ENCODE measurements around the gene DENND1A. TPM values are rescaled to one million over a fixed set of nuclear protein-coding genes. Genes with fewer than 3 reads are reported as not detected.
A peak's percentile ranks its signal among the peaks of the same experiment; 100 is the strongest.

The DENND1A gene
- total RNA-seq, 2 donors from 2014 or later, result 12.6 to 22.7 TPM

DNA sequence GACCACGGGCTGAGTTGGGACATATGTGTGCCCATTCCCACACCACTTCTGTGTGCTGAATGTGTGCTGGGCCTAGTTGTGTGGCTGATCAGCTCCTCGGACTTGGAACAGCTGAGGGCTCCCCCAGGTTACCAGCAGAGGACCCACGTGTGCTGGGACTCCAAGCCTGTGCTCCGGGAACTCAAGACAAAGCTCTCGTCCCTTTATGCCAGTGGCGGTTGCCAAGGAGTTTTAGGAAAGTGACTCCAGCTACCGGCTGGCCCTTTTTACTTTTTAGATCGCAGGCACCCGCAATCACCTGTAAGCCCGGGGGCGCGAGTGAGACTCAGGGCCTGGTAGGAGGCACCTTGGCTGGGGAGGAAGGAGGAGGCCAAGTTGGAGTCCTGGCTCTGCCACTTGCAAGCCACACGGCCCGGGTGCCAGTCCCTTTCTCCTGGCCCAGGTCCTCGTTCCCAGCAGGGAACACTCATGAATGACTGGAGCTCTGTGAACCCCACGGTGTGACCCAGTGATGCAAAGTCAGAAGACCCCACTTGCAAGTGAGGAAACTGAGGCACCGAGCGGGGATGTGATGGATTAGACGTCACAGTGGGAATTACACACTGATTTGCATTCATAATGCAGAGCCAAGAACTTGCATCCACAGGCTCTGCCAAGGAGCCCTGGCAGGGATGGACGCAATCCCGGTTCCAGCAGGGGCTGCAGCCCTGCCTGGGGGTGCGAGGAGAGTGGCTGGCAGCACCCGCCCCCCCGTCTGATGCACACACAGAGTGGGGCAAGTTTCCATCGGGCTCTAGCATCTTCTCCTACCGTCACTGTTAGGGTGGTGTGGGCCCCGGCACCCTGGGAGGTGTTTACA lies 547.0 kb downstream of the DENND1A start:
- DNase-seq (ENCODE audit: low spot score in 2 of 2), result no peak
- no peak for ATAC-seq
- Mint-ChIP-seq H3K9me3 (no peaks in the 10 kb centered on the region), H3K36me3 (no peaks in the 10 kb centered on the region), H3K27ac (no peak overlapping the region)

DNA sequence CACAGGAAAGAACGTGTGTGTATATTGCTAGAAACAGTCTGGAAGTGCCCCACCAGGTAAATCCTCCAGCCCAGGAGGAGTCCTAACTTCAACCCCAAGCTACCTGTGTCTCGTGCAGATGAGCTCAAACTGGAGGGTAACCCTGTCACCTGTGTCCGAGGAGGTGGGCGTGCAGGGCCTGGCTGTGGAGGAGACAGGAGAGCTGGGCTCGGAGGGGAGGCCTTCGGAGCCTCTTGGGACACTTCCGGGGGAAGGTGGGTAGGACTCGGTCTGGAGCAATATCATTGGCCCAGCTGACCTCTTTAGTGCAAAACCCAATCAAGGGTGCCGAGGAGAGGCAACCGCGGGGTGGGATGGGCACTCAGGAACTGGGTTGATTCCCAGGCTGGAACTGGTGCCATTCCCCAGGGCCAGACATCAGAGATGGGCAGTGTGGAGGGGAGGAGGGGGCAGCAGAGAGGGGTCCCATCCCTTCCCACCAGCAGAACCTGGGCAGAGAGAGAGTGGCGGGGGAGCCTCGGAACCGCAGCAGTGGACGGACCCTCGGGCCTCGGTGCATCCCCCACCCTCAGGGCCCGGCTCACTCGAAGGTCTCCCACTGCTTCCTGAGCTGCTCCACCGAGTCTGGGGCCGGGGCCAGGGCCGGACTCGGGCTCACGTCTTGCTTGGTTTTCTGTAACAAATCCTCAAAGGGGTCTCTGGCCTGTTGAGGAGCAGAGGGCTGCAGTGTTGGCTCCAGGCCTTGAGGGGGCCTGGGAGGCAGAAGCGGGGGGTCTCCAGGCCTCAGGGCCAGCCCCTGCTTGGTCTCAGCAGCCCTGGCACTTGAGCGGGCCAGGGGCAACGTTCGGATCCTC lies 548.8 kb downstream of the DENND1A start:
- H3K9me3 Mint-ChIP-seq, result no peaks in the 10 kb centered on the region
- no peak for ATAC-seq

DNA sequence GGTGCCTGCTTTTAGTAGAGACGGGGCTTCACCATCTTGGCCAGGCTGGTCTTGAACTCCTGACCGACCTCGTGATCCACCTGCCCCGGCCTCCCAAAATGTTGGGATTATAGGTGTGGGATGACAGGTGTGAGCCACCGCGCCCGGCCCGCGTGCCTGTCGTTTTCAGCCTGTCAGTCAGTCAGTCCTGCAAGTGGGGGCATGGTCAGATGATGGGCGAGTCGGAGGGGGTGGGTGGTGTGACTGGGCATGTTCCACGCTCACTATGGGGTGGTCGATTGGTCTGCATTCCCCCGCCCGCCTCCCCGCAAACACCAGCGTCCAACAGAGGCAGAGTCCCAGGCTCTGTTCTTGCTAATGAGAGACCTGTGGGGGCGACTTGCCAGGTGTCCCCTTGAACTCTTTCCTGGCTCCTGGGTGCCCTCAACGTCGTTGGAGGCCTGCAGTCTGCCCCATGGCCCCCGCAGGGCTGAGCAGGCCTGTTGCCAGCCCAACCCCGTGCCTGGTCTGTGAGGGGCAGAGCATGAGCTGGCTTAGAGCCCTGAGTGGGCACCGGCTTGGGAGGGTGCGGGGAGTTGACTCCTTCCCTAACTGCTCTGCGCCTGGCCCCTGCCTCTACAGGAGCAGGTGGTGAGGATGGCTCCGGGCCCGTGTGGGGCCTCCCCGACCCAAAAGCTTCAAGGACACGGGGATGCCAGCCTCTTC lies 550.8 kb downstream of the DENND1A start:
- DNase-seq (ENCODE audit: low spot score in 2 of 2) (no peak), ATAC-seq (no peak)
- H3K27ac Mint-ChIP-seq, result no peak overlapping the region
- H3K9me3 Mint-ChIP-seq, result no peaks in the 10 kb centered on the region
- H3K36me3 Mint-ChIP-seq, result no peaks in the 10 kb centered on the region

More for the DNA sequence above, 548.8 kb downstream of the DENND1A start:
- H3K36me3 Mint-ChIP-seq, result no peaks in the 10 kb centered on the region
- no peak for DNase-seq (ENCODE audit: low spot score in 2 of 2)
- H3K27ac Mint-ChIP-seq, result no peak overlapping the region

DNA sequence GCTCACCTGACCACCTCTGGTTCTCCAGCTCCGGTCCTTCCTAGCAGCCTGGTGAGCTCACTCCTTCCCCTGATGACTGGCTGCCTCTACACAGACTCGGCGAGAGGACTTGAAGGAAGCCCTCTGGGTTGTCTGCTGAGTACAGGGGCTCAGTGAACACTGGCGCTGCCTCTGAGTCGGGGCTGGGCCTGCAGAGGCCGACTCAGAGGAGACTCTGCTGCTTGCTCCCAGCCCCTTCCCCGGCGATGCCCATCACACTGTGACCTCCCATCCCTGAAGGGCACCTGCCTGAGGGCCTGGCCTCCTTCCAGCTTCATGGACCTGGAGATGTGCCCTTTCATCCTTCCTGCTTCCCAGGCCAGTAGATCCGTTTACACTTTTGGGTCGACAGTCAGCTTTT lies 551.9 kb downstream of the DENND1A start:
- no peak overlapping the region for H3K27ac Mint-ChIP-seq
- ATAC-seq (no peak), DNase-seq (ENCODE audit: low spot score in 2 of 2) (no peak)
- H3K36me3 Mint-ChIP-seq, result no peaks in the 10 kb centered on the region
- no peaks in the 10 kb centered on the region for H3K9me3 Mint-ChIP-seq

DNA sequence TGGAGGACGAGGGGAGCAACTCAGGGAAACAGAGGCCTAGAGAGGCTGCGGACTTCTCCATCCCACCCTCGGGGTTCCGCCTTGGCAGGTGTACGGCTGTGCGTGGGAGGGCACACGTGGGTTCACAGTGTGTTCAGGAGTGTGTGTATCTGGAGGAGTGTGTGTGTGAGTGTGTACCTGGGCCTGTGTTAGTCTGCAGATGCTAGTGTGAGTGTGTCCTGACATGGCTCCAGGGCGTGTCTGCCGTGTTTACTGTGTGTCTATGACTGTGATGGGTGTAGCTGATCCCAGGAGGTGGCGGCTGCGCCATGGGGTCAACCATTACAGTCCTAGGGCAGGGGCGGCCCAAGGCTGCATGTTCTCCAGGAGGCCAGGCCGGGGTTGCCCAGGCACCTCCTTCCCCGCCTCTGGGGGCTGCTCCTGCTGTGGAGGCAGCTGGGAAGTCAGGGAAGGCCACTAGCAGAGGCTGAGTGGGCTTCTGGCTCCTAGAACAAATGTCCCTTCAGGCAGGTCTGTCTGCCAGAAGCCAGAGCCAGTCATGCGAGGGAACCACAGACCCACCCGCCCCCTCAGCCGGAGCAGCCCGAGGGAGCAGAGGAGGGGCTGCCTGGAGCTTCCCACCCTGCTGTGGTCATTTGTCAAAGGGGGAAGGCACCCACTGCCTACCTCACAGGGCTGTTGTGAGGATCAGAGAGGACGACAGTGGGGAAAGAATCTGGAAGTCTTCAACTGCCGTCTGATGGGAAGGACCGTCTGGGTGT lies 552.5 kb downstream of the DENND1A start:
- Mint-ChIP-seq H3K36me3 (no peaks in the 10 kb centered on the region), H3K9me3 (no peaks in the 10 kb centered on the region), H3K27ac (peak overlapping the region in 1 of 2 donors; percentile 14)
- DNase-seq (ENCODE audit: low spot score in 2 of 2) (no peak), ATAC-seq (no peak)

DNA sequence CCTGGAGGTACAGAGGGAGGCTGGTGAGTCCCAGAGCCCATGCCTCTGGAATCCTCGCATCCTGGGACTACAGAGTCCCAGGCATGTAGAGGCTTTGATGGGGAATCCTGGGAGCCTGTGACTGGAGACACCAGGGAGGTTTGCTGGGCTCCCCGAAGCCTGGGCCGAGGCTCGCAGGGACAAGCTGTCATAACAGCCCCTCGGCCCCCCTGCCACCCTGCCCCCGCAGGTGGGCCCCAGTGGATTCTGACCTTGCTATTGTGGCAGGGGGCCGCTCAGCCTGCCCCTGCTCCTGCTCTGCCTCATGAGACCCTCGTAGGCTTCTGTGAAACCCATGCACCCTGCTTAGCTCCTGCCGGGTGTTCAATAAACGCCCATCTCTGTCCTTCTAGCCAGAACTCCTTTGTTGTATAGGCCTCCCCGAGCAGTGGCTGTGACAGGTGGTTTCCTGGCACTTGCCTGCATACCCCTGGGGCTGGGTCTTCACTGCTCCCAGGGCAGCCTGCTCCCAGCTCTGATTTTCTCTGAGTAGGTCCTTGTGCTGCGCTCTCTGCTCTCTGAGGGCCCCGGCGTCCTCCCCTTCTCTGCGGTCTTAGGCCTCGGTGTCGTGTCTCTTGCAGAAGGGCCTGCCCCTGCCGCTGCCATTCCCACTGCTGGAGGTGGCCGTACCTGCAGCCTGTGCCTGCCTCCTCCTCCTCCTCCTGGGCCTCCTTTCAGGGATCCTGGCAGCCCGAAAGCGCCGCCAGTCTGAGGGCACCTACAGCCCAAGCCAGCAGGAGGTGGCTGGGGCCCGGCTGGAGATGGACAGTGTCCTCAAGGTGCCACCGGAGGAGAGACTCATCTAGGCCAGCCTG lies 553.5 kb downstream of the DENND1A start:
- H3K36me3 Mint-ChIP-seq, result no peaks in the 10 kb centered on the region

DNA sequence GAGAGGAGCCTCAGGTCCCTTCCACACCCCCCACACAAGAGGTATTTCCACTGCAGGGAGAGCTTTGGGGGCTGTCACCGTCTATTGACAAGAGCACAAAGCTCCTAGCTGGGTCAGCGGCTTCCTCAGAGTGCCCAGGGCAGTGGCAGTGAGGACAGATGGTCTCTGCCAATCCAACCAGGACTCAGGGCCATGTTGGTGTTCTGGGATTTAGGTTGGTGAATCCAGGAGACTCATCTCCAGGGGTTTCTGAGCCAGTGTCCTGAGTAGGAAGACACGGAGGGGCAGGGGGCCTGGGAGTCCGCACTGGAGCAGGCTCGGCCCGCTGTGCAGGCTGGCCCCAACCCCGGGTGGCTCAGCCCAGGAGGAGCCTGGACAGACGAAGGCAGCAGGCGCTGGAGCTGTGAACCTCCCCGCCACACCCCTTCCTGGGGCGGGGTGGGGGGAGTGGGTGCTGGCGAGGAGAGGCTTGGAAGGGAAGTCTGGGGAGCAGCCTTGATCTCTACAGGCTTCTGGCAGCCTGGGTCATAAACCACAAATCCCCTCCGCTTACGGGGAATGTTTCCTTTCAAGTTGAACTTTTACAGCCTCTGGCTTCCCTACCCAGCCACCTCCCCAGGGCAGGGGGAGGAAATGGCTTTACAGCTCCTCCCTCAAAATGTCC lies 554.3 kb downstream of the DENND1A start:
- ATAC-seq (no peak), DNase-seq (ENCODE audit: low spot score in 2 of 2) (no peak)
- no peaks in the 10 kb centered on the region for H3K9me3 Mint-ChIP-seq
- no peaks in the 10 kb centered on the region for H3K36me3 Mint-ChIP-seq
- no peak overlapping the region for H3K27ac Mint-ChIP-seq

More for the DNA sequence above, 553.5 kb downstream of the DENND1A start:
- Mint-ChIP-seq H3K9me3 (no peaks in the 10 kb centered on the region), H3K27ac (peak overlapping the region in 1 of 2 donors; percentile 14)
- no peak for ATAC-seq
- DNase-seq (ENCODE audit: low spot score in 2 of 2), result no peak

DNA sequence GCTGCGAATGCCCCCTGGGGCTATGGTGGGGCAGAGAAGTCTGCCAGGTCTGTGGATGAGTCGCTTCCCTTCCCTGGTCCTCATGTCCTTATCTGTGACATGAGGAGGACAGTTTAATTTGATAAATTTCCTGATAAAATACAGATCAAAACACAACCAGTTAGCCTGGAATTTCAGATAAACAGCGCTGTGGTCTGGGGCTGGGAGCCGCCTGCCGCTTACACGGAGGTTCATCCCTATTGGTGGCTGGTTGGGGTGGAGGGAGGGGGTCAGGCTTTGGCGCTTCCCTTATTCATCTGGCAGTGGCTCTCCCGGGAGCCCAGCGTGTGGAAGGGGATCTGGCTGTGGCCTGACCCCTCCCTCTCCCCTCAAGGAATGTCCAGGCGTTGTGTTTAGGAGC lies 556.0 kb downstream of the DENND1A start:
- Mint-ChIP-seq H3K27ac (no peak overlapping the region), H3K9me3 (no peaks in the 10 kb centered on the region), H3K36me3 (no peaks in the 10 kb centered on the region)
- ATAC-seq, result no peak
- DNase-seq (ENCODE audit: low spot score in 2 of 2), result no peak

DNA sequence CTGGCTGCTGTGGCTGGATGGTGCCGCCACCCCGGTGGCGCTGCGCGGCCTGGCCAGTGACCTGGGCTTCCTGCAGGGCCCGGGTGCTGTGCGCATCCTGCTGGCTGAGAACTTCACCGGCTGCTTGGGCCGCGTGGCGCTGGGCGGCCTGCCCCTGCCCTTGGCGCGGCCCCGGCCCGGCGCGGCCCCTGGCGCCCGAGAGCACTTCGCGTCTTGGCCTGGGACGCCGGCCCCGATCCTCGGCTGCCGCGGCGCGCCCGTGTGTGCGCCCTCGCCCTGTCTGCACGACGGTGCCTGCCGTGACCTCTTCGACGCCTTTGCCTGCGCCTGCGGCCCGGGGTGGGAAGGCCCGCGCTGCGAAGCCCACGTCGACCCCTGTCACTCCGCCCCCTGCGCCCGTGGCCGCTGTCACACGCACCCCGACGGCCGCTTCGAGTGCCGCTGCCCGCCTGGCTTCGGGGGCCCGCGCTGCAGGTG lies 556.4 kb downstream of the DENND1A start:
- no peaks in the 10 kb centered on the region for H3K36me3 Mint-ChIP-seq
- no peaks in the 10 kb centered on the region for H3K9me3 Mint-ChIP-seq
- DNase-seq (ENCODE audit: low spot score in 2 of 2) (no peak), ATAC-seq (peak in 1 of 2 donors; percentile 15)
- no peak overlapping the region for H3K27ac Mint-ChIP-seq

DNA sequence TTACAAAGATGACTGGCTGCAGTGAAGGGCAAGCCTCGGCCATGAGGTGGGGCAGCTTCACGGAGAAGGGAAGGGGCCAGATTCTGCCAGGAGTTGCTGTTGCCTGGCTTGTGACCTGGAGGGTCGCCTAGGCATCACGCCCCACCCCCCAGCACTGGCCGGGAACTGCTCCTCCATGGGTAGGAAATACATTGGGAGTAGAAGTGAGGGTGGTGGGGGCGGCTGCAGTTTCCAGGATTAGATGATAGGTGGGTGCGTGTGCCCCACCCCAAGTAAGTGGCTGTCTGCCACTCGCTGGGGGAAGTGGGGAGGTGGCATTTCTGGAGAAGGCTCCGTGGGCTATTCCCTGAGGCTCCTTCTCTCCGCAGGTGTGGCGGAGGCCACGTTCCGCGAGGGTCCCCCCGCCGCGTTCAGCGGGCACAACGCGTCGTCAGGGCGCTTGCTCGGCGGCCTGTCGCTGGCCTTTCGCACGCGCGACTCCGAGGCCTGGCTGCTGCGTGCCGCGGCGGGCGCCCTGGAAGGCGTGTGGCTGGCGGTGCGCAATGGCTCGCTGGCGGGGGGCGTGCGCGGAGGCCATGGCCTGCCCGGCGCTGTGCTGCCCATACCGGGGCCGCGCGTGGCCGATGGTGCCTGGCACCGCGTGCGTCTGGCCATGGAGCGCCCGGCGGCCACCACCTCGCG lies 557.0 kb downstream of the DENND1A start:
- Mint-ChIP-seq H3K9me3 (no peaks in the 10 kb centered on the region), H3K27ac (no peak overlapping the region), H3K36me3 (no peaks in the 10 kb centered on the region)
- peak in 1 of 2 donors; percentile 5 for ATAC-seq
- no peak for DNase-seq (ENCODE audit: low spot score in 2 of 2)

DNA sequence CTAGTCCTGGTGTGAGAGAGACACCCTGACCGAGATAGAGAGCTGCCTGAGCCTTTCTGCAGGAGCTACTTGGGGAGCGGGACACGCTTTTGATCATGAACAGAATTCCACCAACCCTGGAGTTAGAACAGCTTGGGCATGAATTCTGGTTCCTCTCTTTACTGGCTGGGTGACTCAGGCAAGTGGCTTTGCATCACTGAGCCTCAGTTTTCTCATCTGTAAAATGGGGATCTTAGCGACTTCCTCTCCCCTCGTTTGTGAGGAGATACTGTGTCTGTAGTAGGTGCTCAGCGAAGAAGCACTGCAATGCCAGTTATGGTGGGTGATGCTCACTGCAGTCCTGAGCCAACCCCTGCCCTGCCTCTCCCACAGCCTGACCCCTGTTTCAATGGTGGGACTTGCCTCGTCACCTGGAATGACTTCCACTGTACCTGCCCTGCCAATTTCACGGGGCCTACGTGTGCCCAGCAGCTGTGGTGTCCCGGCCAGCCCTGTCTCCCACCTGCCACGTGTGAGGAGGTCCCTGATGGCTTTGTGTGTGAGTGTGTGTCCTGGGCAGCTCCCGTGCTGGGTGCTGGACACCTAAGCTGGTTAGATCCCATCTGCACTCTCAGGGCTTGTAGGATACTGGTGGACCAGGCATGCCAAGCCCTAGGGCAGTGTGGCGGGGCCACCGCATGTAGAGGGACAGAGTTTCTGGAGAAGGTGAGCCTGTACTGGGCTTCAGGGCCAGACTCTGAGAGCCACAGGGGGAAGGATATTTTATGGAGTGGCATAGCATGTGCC lies 557.9 kb downstream of the DENND1A start:
- ATAC-seq, result no peak
- Mint-ChIP-seq H3K36me3 (no peaks in the 10 kb centered on the region), H3K9me3 (no peaks in the 10 kb centered on the region), H3K27ac (no peak overlapping the region)
- no peak for DNase-seq (ENCODE audit: low spot score in 2 of 2)

DNA sequence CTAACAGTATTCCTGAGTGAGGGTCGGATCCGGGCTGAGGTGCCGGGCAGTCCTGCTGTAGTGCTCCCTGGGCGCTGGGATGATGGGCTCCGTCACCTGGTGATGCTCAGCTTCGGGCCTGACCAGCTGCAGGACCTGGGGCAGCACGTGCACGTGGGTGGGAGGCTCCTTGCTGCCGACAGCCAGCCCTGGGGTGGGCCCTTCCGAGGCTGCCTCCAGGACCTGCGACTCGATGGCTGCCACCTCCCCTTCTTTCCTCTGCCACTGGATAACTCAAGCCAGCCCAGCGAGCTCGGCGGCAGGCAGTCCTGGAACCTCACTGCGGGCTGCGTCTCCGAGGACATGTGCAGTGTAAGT lies 558.7 kb downstream of the DENND1A start:
- no peak for ATAC-seq
- Mint-ChIP-seq H3K27ac (no peak overlapping the region), H3K36me3 (no peaks in the 10 kb centered on the region), H3K9me3 (no peaks in the 10 kb centered on the region)
- DNase-seq (ENCODE audit: low spot score in 2 of 2), result no peak

DNA sequence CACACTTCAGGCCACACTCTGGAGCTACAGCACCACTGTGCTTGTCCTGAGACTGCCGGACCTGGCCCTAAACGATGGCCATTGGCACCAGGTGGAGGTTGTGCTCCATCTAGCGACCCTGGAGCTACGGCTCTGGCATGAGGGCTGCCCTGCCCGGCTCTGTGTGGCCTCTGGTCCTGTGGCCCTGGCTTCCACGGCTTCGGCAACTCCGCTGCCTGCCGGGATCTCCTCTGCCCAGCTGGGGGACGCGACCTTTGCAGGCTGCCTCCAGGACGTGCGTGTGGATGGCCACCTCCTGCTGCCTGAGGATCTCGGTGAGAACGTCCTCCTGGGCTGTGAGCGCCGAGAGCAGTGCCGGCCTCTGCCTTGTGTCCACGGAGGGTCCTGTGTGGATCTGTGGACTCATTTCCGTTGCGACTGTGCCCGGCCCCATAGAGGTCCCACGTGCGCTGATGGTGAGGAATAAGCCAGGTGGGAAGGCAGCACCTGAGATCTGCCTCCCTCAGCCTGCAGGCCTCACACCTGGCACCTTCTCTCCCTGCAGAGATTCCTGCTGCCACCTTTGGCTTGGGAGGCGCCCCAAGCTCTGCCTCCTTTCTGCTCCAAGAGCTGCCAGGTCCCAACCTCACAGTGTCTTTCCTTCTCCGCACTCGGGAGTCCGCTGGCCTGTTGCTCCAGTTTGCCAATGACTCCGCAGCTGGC lies 559.2 kb downstream of the DENND1A start:
- no peaks in the 10 kb centered on the region for H3K36me3 Mint-ChIP-seq
- ATAC-seq (no peak), DNase-seq (ENCODE audit: low spot score in 2 of 2) (no peak)
- no peaks in the 10 kb centered on the region for H3K9me3 Mint-ChIP-seq
- no peak overlapping the region for H3K27ac Mint-ChIP-seq

Data from activated naive CD4-positive, alpha-beta T cell treated with anti-CD3 and anti-CD28 coated beads, Interleukin-2, amount 50 U/mL, for 72 hours (primary cell).